ENCODE data around the gene GLI3.

GLI3 gene

GRCh38 chr7:42081671-42082070 lies 155.3 kb downstream of the GLI3 start:
- Histone ChIP-seq H3K4me3 (ENCODE audit: insufficient read depth, low read depth, low read length, poor library complexity, severe bottlenecking) (no peak overlapping the region), H3K27ac (ENCODE audit: insufficient read depth, low read length, poor library complexity, severe bottlenecking) (no peak overlapping the region), H3K4me1 (ENCODE audit: control insufficient read depth, insufficient read depth, low read length, poor library complexity, severe bottlenecking) (no peaks in the 10 kb centered on the region), H3K9me3 (ENCODE audit: control insufficient read depth, low read length) (no peaks in the 10 kb centered on the region), H3K27me3 (replicated peaks; ENCODE audit: control insufficient read depth, insufficient read depth, low read length, poor library complexity, severe bottlenecking) (no peaks in the 10 kb centered on the region), H3K36me3 (ENCODE audit: control insufficient read depth, insufficient read depth, low read length) (no peaks in the 10 kb centered on the region)
- no peak for DNase-seq

- H3K4me1 ChIP-seq (ENCODE audit: control insufficient read depth, insufficient read depth, low read length, poor library complexity, severe bottlenecking): no peaks in the 10 kb centered on the region
- H3K9me3 ChIP-seq (ENCODE audit: control insufficient read depth, low read length): no peaks in the 10 kb centered on the region
- DNase-seq: no peak
- no peak overlapping the region for H3K27ac ChIP-seq (ENCODE audit: insufficient read depth, low read length, poor library complexity, severe bottlenecking)
- H3K4me3 ChIP-seq (ENCODE audit: insufficient read depth, low read depth, low read length, poor library complexity, severe bottlenecking): no peak overlapping the region
- no peaks in the 10 kb centered on the region for H3K27me3 ChIP-seq (replicated peaks; ENCODE audit: control insufficient read depth, insufficient read depth, low read length, poor library complexity, severe bottlenecking)
- H3K36me3 ChIP-seq (ENCODE audit: control insufficient read depth, insufficient read depth, low read length): no peaks in the 10 kb centered on the region
Observed at GRCh38 chr7:42080841-42081586, 156.0 kb downstream of the GLI3 start.

- Histone ChIP-seq H3K4me3 (ENCODE audit: insufficient read depth, low read depth, low read length, poor library complexity, severe bottlenecking) (no peak overlapping the region), H3K27me3 (replicated peaks; ENCODE audit: control insufficient read depth, insufficient read depth, low read length, poor library complexity, severe bottlenecking) (no peaks in the 10 kb centered on the region), H3K9me3 (ENCODE audit: control insufficient read depth, low read length) (no peaks in the 10 kb centered on the region), H3K27ac (ENCODE audit: insufficient read depth, low read length, poor library complexity, severe bottlenecking) (no peak overlapping the region), H3K4me1 (ENCODE audit: control insufficient read depth, insufficient read depth, low read length, poor library complexity, severe bottlenecking) (no peaks in the 10 kb centered on the region), H3K36me3 (ENCODE audit: control insufficient read depth, insufficient read depth, low read length) (no peaks in the 10 kb centered on the region)
- no peak for DNase-seq
Observed at GRCh38 chr7:42077271-42078135, 159.5 kb downstream of the GLI3 start.

- no peak for DNase-seq
- Histone ChIP-seq H3K9me3 (ENCODE audit: control insufficient read depth, low read length) (no peaks in the 10 kb centered on the region), H3K36me3 (ENCODE audit: control insufficient read depth, insufficient read depth, low read length) (no peaks in the 10 kb centered on the region), H3K4me1 (ENCODE audit: control insufficient read depth, insufficient read depth, low read length, poor library complexity, severe bottlenecking) (no peaks in the 10 kb centered on the region), H3K4me3 (ENCODE audit: insufficient read depth, low read depth, low read length, poor library complexity, severe bottlenecking) (no peak overlapping the region), H3K27me3 (replicated peaks; ENCODE audit: control insufficient read depth, insufficient read depth, low read length, poor library complexity, severe bottlenecking) (no peaks in the 10 kb centered on the region), H3K27ac (ENCODE audit: insufficient read depth, low read length, poor library complexity, severe bottlenecking) (no peak overlapping the region)
Observed at GRCh38 chr7:42076870-42077269, 160.1 kb downstream of the GLI3 start.

- no peak overlapping the region for H3K4me3 ChIP-seq (ENCODE audit: insufficient read depth, low read depth, low read length, poor library complexity, severe bottlenecking)
- no peak overlapping the region for H3K27ac ChIP-seq (ENCODE audit: insufficient read depth, low read length, poor library complexity, severe bottlenecking)
- H3K9me3 ChIP-seq (ENCODE audit: control insufficient read depth, low read length): no peaks in the 10 kb centered on the region
- no peaks in the 10 kb centered on the region for H3K4me1 ChIP-seq (ENCODE audit: control insufficient read depth, insufficient read depth, low read length, poor library complexity, severe bottlenecking)
- no peaks in the 10 kb centered on the region for H3K36me3 ChIP-seq (ENCODE audit: control insufficient read depth, insufficient read depth, low read length)
- no peak for DNase-seq
- H3K27me3 ChIP-seq (replicated peaks; ENCODE audit: control insufficient read depth, insufficient read depth, low read length, poor library complexity, severe bottlenecking): no peaks in the 10 kb centered on the region
Observed at GRCh38 chr7:42075418-42075817, 161.6 kb downstream of the GLI3 start.

- DNase-seq: no peak
- H3K4me1 ChIP-seq (ENCODE audit: control insufficient read depth, insufficient read depth, low read length, poor library complexity, severe bottlenecking): no peaks in the 10 kb centered on the region
- no peak overlapping the region for H3K27ac ChIP-seq (ENCODE audit: insufficient read depth, low read length, poor library complexity, severe bottlenecking)
Observed at GRCh38 chr7:42074076-42074475, 162.9 kb downstream of the GLI3 start.

GRCh38 chr7:42071372-42072261 lies 165.4 kb downstream of the GLI3 start:
- H3K36me3 ChIP-seq (ENCODE audit: control insufficient read depth, insufficient read depth, low read length): no peaks in the 10 kb centered on the region
- H3K4me3 ChIP-seq (ENCODE audit: insufficient read depth, low read depth, low read length, poor library complexity, severe bottlenecking): no peak overlapping the region
- H3K9me3 ChIP-seq (ENCODE audit: control insufficient read depth, low read length): no peaks in the 10 kb centered on the region
- DNase-seq: no peak
- no peak overlapping the region for H3K27ac ChIP-seq (ENCODE audit: insufficient read depth, low read length, poor library complexity, severe bottlenecking)
- no peaks in the 10 kb centered on the region for H3K27me3 ChIP-seq (replicated peaks; ENCODE audit: control insufficient read depth, insufficient read depth, low read length, poor library complexity, severe bottlenecking)
- no peaks in the 10 kb centered on the region for H3K4me1 ChIP-seq (ENCODE audit: control insufficient read depth, insufficient read depth, low read length, poor library complexity, severe bottlenecking)

More at GRCh38 chr7:42074076-42074475, 162.9 kb downstream of the GLI3 start:
- Histone ChIP-seq H3K27me3 (replicated peaks; ENCODE audit: control insufficient read depth, insufficient read depth, low read length, poor library complexity, severe bottlenecking) (no peaks in the 10 kb centered on the region), H3K36me3 (ENCODE audit: control insufficient read depth, insufficient read depth, low read length) (no peaks in the 10 kb centered on the region), H3K9me3 (ENCODE audit: control insufficient read depth, low read length) (no peaks in the 10 kb centered on the region), H3K4me3 (ENCODE audit: insufficient read depth, low read depth, low read length, poor library complexity, severe bottlenecking) (no peak overlapping the region)

- H3K27ac ChIP-seq (ENCODE audit: insufficient read depth, low read length, poor library complexity, severe bottlenecking): no peak overlapping the region
- no peaks in the 10 kb centered on the region for H3K4me1 ChIP-seq (ENCODE audit: control insufficient read depth, insufficient read depth, low read length, poor library complexity, severe bottlenecking)
- DNase-seq: no peak
- H3K27me3 ChIP-seq (replicated peaks; ENCODE audit: control insufficient read depth, insufficient read depth, low read length, poor library complexity, severe bottlenecking): no peaks in the 10 kb centered on the region
- H3K36me3 ChIP-seq (ENCODE audit: control insufficient read depth, insufficient read depth, low read length): no peaks in the 10 kb centered on the region
- H3K4me3 ChIP-seq (ENCODE audit: insufficient read depth, low read depth, low read length, poor library complexity, severe bottlenecking): no peak overlapping the region
- no peaks in the 10 kb centered on the region for H3K9me3 ChIP-seq (ENCODE audit: control insufficient read depth, low read length)
Observed at GRCh38 chr7:42070068-42070467, 166.9 kb downstream of the GLI3 start.

- Histone ChIP-seq H3K27ac (ENCODE audit: insufficient read depth, low read length, poor library complexity, severe bottlenecking) (no peak overlapping the region), H3K4me1 (ENCODE audit: control insufficient read depth, insufficient read depth, low read length, poor library complexity, severe bottlenecking) (no peaks in the 10 kb centered on the region)
- no peak for DNase-seq
Observed at GRCh38 chr7:42069590-42069989, 167.4 kb downstream of the GLI3 start.

More at GRCh38 chr7:42069590-42069989, 167.4 kb downstream of the GLI3 start:
- H3K27me3 ChIP-seq (replicated peaks; ENCODE audit: control insufficient read depth, insufficient read depth, low read length, poor library complexity, severe bottlenecking): no peaks in the 10 kb centered on the region
- H3K36me3 ChIP-seq (ENCODE audit: control insufficient read depth, insufficient read depth, low read length): no peaks in the 10 kb centered on the region
- H3K9me3 ChIP-seq (ENCODE audit: control insufficient read depth, low read length): no peaks in the 10 kb centered on the region
- H3K4me3 ChIP-seq (ENCODE audit: insufficient read depth, low read depth, low read length, poor library complexity, severe bottlenecking): no peak overlapping the region
